Pancreas (tissue), 10 donors: ENCODE measurements around the gene BRSK2. TPM values are rescaled to one million over a fixed set of nuclear protein-coding genes. Genes with fewer than 3 reads are reported as not detected.

Experiments used
- ATAC-seq, 4 donors: fragments of 200-7000 bp; cut with Tn5 transposase; one replicate each; pipeline versions ENCODE4 v1.8.0 to v1.9.1; 2020; ENCODE audit warnings: mild to moderate bottlenecking in 4 of 4, moderate library complexity in 4 of 4
- DNase-seq, 6 donors: peaks; one replicate each; pipeline ENCODE4 v3.0.0-alpha.2; 2020
- FAIRE-seq: peaks from 2 replicates; lab custom pipeline; 2012; peaks lifted over from hg19 to GRCh38; lab: Jason Lieb, UNC
- H3K27ac ChIP-seq, 4 donors: fragments of 200-600 bp; sonication (generic); 1 replicate in 3 of 4; 2 replicates in 1 of 4; pipeline versions ENCODE4 v1.5.0 to v1.8.0; 2020
- H3K27me3 ChIP-seq, 4 donors: fragments of 200-600 bp; one replicate each; pipeline ENCODE4 v1.8.0; 2021
- H3K36me3 ChIP-seq, 3 donors: fragments of 200-600 bp; sonication (generic) in 1 of 3; one replicate each; pipeline versions ENCODE4 v1.5.0 to v1.8.0; 2020 to 2021
- H3K4me1 ChIP-seq, 3 donors: fragments of 200-600 bp; one replicate each; pipeline ENCODE4 v1.8.0; 2021
- H3K4me3 ChIP-seq, 4 donors: fragments of 200-600 bp; sonication (generic) in 2 of 4; one replicate each; pipeline versions ENCODE4 v1.5.0 to v1.8.0; 2020 to 2021
- H3K9me3 ChIP-seq, 4 donors: fragments of 200-600 bp; one replicate each; pipeline ENCODE4 v1.8.0; 2021
- WGBS, 2 donors: extraction: QIAGEN DNeasy Blood & Tissue Kit; methylation state at CpG; one replicate each; pipeline ENCODE4 v1.1.7; 2013; 5-methylcytosine and 5-hydroxymethylcytosine counted together
- intact Hi-C, 3 donors: fragments of 100-400 bp; cut with DNase I; formaldehyde crosslinking; loops; one replicate each; pipeline versions ENCODE4 v1.11.1 to v1.14.2; 2022
- polyA plus RNA-seq, 2 donors: library from polyadenylated mRNA; stranded (reverse); fragments of 200-250 nt; gene quantifications; one replicate each; pipeline ENCODE4 v1.2.3, GENCODE V29; 2013
- total RNA-seq, 6 donors: library from RNA; stranded (reverse); fragmentation: NEBNext Ultra II Directional in 4 of 6; extraction: Animal tissue kit (Norgen Biotek cat#: 25700) in 4 of 6; gene quantifications; one replicate each; pipeline versions ENCODE4 v1.2.1 to v1.2.4, GENCODE V29; 2021 to 2023
- TF ChIP-seq, protein P1 (sequence below), 4 donors: fragments of 200-600 bp; sonication (generic) in 3 of 4; IDR thresholded peaks; one replicate each; pipeline versions ENCODE4 v1.5.0 to v1.8.0; 2021; ENCODE audit warnings: antibody characterized with exemption in 4 of 4
- donor health status: healthy with polysubstance abuse.
- donor health status: DM: no; HTN: no; CAD: no; lungs with moderate emphysema.
- donor health status: DM: no; HTN: no; CAD: no.
- donor health status: control.
- donor health status: control.
- donor health status: Bipolar disorder and iron deficiency.
- donor health status: DM: yes; HTN: yes; CAD: no.
- donor health status: DM: no; HTN: no; CAD: no.
- donor health status: DM: no; HTN: no; CAD: no.
- donor health status: DM: yes; HTN: yes; CAD: no.

The BRSK2 gene
- total and polyA plus RNA-seq, 8 donors = 44.2 to 215 (median 70.9) TPM

DNA sequence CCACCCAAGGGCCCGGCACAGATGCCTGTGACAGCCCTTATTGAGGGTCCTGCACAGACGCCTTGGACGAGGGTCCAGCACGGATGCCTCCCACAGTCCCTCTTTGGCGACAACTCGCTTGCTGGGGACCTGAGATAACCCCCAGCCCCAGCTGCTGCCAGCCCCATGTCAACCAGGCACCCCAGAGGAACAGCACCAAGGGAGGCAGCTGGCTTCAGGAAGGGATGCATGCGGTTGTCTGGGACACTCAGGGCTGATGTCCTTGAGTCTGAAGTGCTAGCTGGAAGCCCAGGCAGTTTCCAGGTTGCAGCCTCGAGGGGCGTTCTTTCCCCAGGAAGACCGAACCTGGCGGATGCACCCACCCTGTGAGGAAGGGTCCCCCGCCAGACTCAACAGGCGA, 63.0 kb downstream of the BRSK2 start:
- DNase-seq (no peak), ATAC-seq (no peak), FAIRE-seq (no peak)
- Histone ChIP-seq H3K4me3 (no peak overlapping the region), H3K27ac (no peak overlapping the region), H3K27me3 (no peaks in the 10 kb centered on the region), H3K9me3 (no peaks in the 10 kb centered on the region), H3K4me1 (no peaks in the 10 kb centered on the region), H3K36me3 (peaks cover 0 to 30% (median 0%) of the 10 kb centered on the region in 3 donors)
- TF ChIP-seq, protein P1, sequence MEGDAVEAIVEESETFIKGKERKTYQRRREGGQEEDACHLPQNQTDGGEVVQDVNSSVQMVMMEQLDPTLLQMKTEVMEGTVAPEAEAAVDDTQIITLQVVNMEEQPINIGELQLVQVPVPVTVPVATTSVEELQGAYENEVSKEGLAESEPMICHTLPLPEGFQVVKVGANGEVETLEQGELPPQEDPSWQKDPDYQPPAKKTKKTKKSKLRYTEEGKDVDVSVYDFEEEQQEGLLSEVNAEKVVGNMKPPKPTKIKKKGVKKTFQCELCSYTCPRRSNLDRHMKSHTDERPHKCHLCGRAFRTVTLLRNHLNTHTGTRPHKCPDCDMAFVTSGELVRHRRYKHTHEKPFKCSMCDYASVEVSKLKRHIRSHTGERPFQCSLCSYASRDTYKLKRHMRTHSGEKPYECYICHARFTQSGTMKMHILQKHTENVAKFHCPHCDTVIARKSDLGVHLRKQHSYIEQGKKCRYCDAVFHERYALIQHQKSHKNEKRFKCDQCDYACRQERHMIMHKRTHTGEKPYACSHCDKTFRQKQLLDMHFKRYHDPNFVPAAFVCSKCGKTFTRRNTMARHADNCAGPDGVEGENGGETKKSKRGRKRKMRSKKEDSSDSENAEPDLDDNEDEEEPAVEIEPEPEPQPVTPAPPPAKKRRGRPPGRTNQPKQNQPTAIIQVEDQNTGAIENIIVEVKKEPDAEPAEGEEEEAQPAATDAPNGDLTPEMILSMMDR (IDR thresholded peaks at IDR 0.05) = no peak
- intact Hi-C loops = loop anchor here in 1 of 3 donors (5.0 kb wide), 1 partner anchor 50 kb away; no protein-coding TSS in a partner anchor
- WGBS, 2 donors = 59 to 70% methylated on average over 13 of the region's 13 CpGs

DNA sequence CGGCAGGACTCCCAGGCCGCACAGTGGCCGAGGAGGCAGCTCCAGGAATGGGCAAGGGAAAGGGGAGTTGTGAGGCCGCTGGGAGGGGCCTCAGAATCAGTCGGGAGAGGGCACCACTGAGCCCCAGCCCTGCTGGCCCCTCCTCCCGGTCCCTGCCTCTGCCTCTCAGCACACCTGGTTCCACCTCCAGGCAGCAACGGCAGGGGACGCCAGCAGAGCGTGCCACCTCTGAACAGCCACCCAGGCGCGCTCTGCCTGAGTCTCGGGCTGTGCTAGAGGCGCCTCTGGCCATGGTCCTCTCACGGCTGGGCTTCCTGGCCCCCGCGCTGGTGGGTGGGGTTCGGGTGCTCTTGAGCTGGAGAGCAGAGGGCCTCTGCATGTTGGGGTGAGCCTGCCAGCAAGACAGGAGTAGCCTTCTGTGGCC, 63.9 kb downstream of the BRSK2 start:
- H3K9me3 ChIP-seq = no peaks in the 10 kb centered on the region
- TF ChIP-seq, protein P1 (IDR thresholded peaks at IDR 0.05) = peak in 1 of 4 donors; percentile 12
- no peaks in the 10 kb centered on the region for H3K27me3 ChIP-seq
- FAIRE-seq = no peak
- peak in 4 of 6 donors; percentile 56 to 78 (median 65) for DNase-seq
- H3K36me3 ChIP-seq = peaks cover 0 to 22% (median 0%) of the 10 kb centered on the region in 3 donors
- H3K27ac ChIP-seq = no peak overlapping the region
- H3K4me1 ChIP-seq = no peaks in the 10 kb centered on the region
- H3K4me3 ChIP-seq = no peak overlapping the region
- ATAC-seq = peak in 3 of 4 donors; percentile 18 to 57 (median 55)
- WGBS, 2 donors = 58 to 59% methylated on average over 14 to 17 of the region's 17 CpGs
- intact Hi-C loops = loop anchor here in 1 of 3 donors (5.0 kb wide), 1 partner anchor 51 kb away; no protein-coding TSS in a partner anchor

- H3K27ac ChIP-seq = no peak overlapping the region
- TF ChIP-seq, protein P1 (IDR thresholded peaks at IDR 0.05) = no peak
- H3K9me3 ChIP-seq = no peaks in the 10 kb centered on the region
- peaks cover 0 to 22% (median 0%) of the 10 kb centered on the region in 3 donors for H3K36me3 ChIP-seq
- peak in 1 of 6 donors; percentile 75 for DNase-seq
- 74 to 81% methylated on average over 21 of the region's 21 CpGs for WGBS, 2 donors
- intact Hi-C loops = loop anchor here in 1 of 3 donors (5.0 kb wide), 1 partner anchor 52 kb away; no protein-coding TSS in a partner anchor
- no peak for FAIRE-seq
- no peak for ATAC-seq
- no peaks in the 10 kb centered on the region for H3K27me3 ChIP-seq
- no peaks in the 10 kb centered on the region for H3K4me1 ChIP-seq
- no peak overlapping the region for H3K4me3 ChIP-seq
These were observed 64.8 kb downstream of the BRSK2 start for GRCh38 chr11:1454576-1454975.

DNA sequence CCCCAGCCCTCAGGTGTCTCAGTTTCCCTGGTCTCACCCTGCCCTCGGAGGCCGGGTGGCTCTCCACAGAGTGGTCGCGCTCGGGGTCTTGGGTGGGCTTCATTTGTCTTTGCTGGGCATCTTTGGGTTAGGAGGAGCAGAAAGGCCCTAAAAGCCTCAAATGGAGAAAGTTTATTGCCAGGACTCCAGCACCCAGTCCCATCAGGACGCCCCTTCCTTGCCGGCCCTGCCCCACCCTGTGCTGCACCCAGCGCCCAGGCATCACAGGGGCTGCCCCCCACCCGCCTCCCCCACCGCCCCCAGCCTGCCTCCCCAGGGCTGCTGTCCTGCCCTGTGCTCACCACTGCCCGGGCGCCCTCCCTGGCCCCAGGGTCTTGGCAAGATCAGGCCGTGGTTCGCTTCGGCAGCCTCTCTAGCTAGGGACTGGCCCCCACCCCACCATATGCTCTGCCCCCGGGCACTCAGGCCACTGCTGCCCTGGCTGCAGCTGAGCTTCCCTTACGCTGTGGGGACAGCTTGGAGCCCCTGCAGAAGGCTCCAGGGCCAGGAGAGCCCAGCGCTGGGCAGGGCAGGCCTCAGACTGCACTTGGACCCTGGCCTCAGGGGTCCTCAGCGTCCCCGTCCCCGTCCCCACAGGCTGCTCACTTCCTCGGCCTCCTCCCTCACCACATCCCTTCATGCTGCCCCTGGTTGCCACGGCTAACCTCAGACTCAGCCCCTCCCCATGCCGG, 65.5 kb downstream of the BRSK2 start:
- H3K27ac ChIP-seq = no peak overlapping the region
- ATAC-seq (no peak), DNase-seq (peak in 1 of 6 donors; percentile 73), FAIRE-seq (no peak)
- TF ChIP-seq, protein P1 (IDR thresholded peaks at IDR 0.05) = no peak
- no peak overlapping the region for H3K4me3 ChIP-seq
- peaks cover 0 to 22% (median 0%) of the 10 kb centered on the region in 3 donors for H3K36me3 ChIP-seq
- H3K9me3 ChIP-seq = no peaks in the 10 kb centered on the region
- intact Hi-C loops = no loop called here
- 86 to 94% methylated on average over 22 to 24 of the region's 24 CpGs for WGBS, 2 donors
- no peaks in the 10 kb centered on the region for H3K4me1 ChIP-seq
- no peaks in the 10 kb centered on the region for H3K27me3 ChIP-seq

GRCh38 chr11:1455763-1456060, 66.0 kb downstream of the BRSK2 start:
- no peaks in the 10 kb centered on the region for H3K27me3 ChIP-seq
- 76 to 88% methylated on average over 5 of the region's 5 CpGs for WGBS, 2 donors
- intact Hi-C loops = no loop called here
- H3K9me3 ChIP-seq = no peaks in the 10 kb centered on the region
- H3K4me3 ChIP-seq = no peak overlapping the region
- peaks cover 0 to 20% (median 0%) of the 10 kb centered on the region in 3 donors for H3K36me3 ChIP-seq
- no peak for ATAC-seq
- TF ChIP-seq, protein P1 (IDR thresholded peaks at IDR 0.05) = no peak
- H3K4me1 ChIP-seq = no peaks in the 10 kb centered on the region
- no peak for DNase-seq
- no peak for FAIRE-seq
- H3K27ac ChIP-seq = no peak overlapping the region
